Measurements from ENCODE around the gene TMPRSS9.

Gene TMPRSS9

GRCh38 chr19:2333807-2334211, 26.3 kb upstream of the TMPRSS9 start:
- no peak; the same call in 1 of the 2 replicates for TF ChIP-seq CTCF (conservative IDR thresholded peaks at IDR 0.05; ENCODE audit: low read length)
- no peak for DNase-seq (ENCODE audit: low read depth)
- H3K4me3 ChIP-seq (ENCODE audit: low read length), result no peak overlapping the region

DNA sequence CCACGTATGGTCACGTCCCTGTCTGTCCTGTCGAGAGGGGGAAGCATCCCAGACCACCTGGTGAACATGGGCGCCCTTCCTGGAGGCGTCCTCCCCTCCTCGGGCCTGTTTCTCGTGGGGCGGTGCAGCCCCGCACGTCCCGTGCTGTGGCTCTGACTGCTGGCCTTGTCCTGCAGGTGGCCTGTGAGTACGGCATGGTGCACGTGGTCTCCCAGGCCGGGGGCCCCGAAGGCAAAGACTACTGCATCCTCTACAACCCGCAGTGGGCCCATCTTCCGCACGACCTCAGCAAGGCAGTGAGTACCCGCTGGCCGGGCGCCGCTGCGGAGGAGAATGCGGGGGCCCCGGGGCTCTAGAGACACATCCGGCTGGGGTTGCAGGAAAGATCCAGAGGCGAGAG, 25.6 kb upstream of the TMPRSS9 start:
- no peak for DNase-seq (ENCODE audit: low read depth)
- TF ChIP-seq CTCF (conservative IDR thresholded peaks at IDR 0.05; ENCODE audit: low read length), result no peak
- H3K4me3 ChIP-seq (ENCODE audit: low read length), result no peak overlapping the region

DNA sequence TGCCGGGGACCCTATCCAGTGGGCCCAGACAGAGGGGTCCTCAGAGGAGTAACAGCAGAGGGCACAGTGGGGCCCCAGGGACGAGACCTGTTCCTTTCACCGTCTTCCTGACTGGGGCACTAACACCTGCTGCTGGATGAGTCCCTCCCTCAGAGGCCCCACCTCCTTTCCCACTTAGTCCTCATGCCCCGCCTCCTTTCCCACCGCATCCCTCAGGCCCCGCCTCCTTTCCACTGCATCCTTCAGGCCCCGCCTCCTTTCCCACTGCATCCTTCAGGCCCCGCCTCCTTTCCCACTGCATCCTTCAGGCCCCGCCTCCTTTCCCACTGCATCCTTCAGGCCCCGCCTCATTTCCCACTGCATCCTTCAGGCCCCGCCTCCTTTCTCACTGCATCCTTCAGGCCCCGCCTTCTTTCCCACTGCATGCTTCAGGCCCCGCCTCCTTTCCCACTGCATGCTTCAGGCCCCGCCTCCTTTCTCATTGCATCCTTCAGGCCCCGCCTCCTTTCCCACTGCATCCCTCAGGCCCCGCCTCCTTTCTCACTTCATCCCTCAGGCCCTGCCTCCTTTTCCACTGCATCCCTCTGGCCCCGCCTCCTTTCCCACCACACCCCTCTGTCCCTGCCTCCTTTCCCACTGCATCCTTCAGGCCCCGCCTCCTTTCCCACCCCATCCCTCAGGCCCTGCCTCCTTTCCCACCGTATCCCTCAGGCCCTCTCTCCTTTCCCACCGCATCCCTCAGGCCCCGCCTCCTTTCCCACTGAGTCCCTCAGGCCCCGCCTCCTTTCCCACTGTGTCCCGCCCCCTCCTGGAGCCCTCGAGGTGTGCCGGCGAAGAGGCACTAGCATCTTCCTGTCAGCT, 24.8 kb upstream of the TMPRSS9 start:
- no peak overlapping the region for H3K4me3 ChIP-seq (ENCODE audit: low read length)
- TF ChIP-seq CTCF (conservative IDR thresholded peaks at IDR 0.05; ENCODE audit: low read length), result no peak
- no peak for DNase-seq (ENCODE audit: low read depth)

- no peak for DNase-seq (ENCODE audit: low read depth)
- no peak overlapping the region for H3K4me3 ChIP-seq (ENCODE audit: low read length)
- no peak for TF ChIP-seq CTCF (conservative IDR thresholded peaks at IDR 0.05; ENCODE audit: low read length)
Observed at GRCh38 chr19:2335848-2336247, 24.2 kb upstream of the TMPRSS9 start.

- no peak overlapping the region for H3K4me3 ChIP-seq (ENCODE audit: low read length)
- DNase-seq (ENCODE audit: low read depth), result no peak
- TF ChIP-seq CTCF (conservative IDR thresholded peaks at IDR 0.05; ENCODE audit: low read length), result no peak
Observed at GRCh38 chr19:2336528-2337328, 23.3 kb upstream of the TMPRSS9 start.

GRCh38 chr19:2337329-2337707, 22.7 kb upstream of the TMPRSS9 start:
- DNase-seq (ENCODE audit: low read depth), result no peak
- TF ChIP-seq CTCF (conservative IDR thresholded peaks at IDR 0.05; ENCODE audit: low read length), result no peak
- no peak overlapping the region for H3K4me3 ChIP-seq (ENCODE audit: low read length)
